ENCODE results near the gene FGD3. TPM values are rescaled to one million over a fixed set of nuclear protein-coding genes. Genes with fewer than 3 reads are reported as not detected.

Gene FGD3
- total and polyA plus RNA-seq, 3 donors from 2014 or later = 12.8 to 14.3 (median 14.0) TPM

- no peak overlapping the region for H3K27ac ChIP-seq
- H3K4me1 ChIP-seq = no peaks in the 10 kb centered on the region
- H3K4me3 ChIP-seq = no peak overlapping the region
- H3K36me3 ChIP-seq (ENCODE audit: low read depth, missing control alignments) = no peaks in the 10 kb centered on the region
- H3K27me3 ChIP-seq = no peaks in the 10 kb centered on the region
- 91 to 93% methylated on average over 12 to 19 of the region's 19 CpGs for WGBS, 2 donors
- no peaks in the 10 kb centered on the region for H3K9me3 ChIP-seq
- no peak for DNase-seq
- intact Hi-C loops (cut with DNase I; ENCODE audit: low total_unique reads) = no loop called here
- TF ChIP-seq POLR2A (IDR thresholded peaks at IDR 0.05) = no peak
- TF ChIP-seq CTCF (IDR thresholded peaks at IDR 0.05) = no peak
These were observed 22.5 kb downstream of the FGD3 start for GRCh38 chr9:92969516-92970466.

- Histone ChIP-seq H3K4me1 (no peaks in the 10 kb centered on the region), H3K4me3 (no peak overlapping the region), H3K9me3 (no peaks in the 10 kb centered on the region), H3K27ac (no peak overlapping the region), H3K36me3 (ENCODE audit: low read depth, missing control alignments) (no peaks in the 10 kb centered on the region), H3K27me3 (no peaks in the 10 kb centered on the region)
- WGBS, 2 donors = 85 to 87% methylated on average over 5 of the region's 5 CpGs
- TF ChIP-seq POLR2A (IDR thresholded peaks at IDR 0.05) (no peak), CTCF (IDR thresholded peaks at IDR 0.05) (no peak)
- DNase-seq = no peak
- intact Hi-C loops (cut with DNase I; ENCODE audit: low total_unique reads) = no loop called here
These were observed 23.2 kb downstream of the FGD3 start for GRCh38 chr9:92970467-92970923.

GRCh38 chr9:92971121-92971520 is 23.8 kb downstream of the FGD3 start:
- H3K36me3 ChIP-seq (ENCODE audit: low read depth, missing control alignments) = no peaks in the 10 kb centered on the region
- no peak for DNase-seq
- H3K9me3 ChIP-seq = no peaks in the 10 kb centered on the region
- no peak for TF ChIP-seq CTCF (IDR thresholded peaks at IDR 0.05)
- TF ChIP-seq POLR2A (IDR thresholded peaks at IDR 0.05) = no peak
- no peak overlapping the region for H3K27ac ChIP-seq
- WGBS, 2 donors = 70 to 80% methylated on average over 5 of the region's 5 CpGs
- no peak overlapping the region for H3K4me3 ChIP-seq
- no peaks in the 10 kb centered on the region for H3K4me1 ChIP-seq
- H3K27me3 ChIP-seq = no peaks in the 10 kb centered on the region
- intact Hi-C loops (cut with DNase I; ENCODE audit: low total_unique reads) = no loop called here

- WGBS, 2 donors = 82 to 100% methylated on average over 1 of the region's 1 CpG
- intact Hi-C loops (cut with DNase I; ENCODE audit: low total_unique reads) = no loop called here
- no peaks in the 10 kb centered on the region for H3K36me3 ChIP-seq (ENCODE audit: low read depth, missing control alignments)
- DNase-seq = no peak
- no peaks in the 10 kb centered on the region for H3K9me3 ChIP-seq
- H3K4me1 ChIP-seq = no peaks in the 10 kb centered on the region
- H3K27me3 ChIP-seq = no peaks in the 10 kb centered on the region
- no peak overlapping the region for H3K27ac ChIP-seq
- TF ChIP-seq CTCF (IDR thresholded peaks at IDR 0.05) = no peak
- TF ChIP-seq POLR2A (IDR thresholded peaks at IDR 0.05) = no peak
- no peak overlapping the region for H3K4me3 ChIP-seq
These were observed 24.5 kb downstream of the FGD3 start for GRCh38 chr9:92971776-92972175.

All from testis (tissue), 3 donors.